ENCODE measurements around the gene PLPPR3.
"Not testable (repeated sequence)": the region's sequence is repeated elsewhere in the genome, so short reads cannot be mapped to it uniquely, and the experiment has no call there.

Gene PLPPR3

DNA sequence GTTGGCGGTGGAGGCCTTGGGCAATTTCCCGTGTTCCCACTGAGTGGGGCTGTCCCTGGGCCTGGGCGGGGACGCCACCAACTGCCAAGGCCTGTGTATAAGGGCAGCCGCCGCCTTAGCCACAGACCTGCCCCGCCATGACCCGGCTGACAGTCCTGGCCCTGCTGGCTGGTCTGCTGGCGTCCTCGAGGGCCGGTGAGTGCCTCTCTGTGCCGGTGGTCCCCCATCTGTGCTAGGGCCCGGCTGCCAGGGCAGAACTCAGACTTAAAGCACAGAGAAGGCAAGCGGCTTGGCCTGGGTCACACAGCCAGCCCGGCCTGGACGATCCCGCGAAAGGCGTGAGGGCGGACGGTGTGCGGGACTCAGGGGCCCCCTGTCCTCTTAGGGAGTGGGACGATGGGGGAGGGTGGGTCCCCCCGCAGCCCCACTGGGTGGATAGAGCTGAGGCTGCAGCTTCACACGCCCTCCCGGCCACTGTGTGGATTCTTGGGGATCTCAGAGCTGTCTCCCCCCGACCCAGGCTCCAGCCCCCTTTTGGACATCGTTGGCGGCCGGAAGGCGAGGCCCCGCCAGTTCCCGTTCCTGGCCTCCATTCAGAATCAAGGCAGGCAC, 6.1 kb upstream of the PLPPR3 start, which contains the start of gene AZU1:
AZU1 (plus strand) TSS at position 128 of the 612 bp plus-strand sequence; CDS start at position 138, 10 bp downstream.
- H3K36me3 ChIP-seq (ENCODE audit: control insufficient read depth, insufficient read depth, low read length): no peaks in the 10 kb centered on the region; the same call in 1 of the 2 replicates
- H3K4me1 ChIP-seq (ENCODE audit: control insufficient read depth, insufficient read depth, low read length): peaks cover 2% of the 10 kb centered on the region; the same call in 1 of the 2 replicates
- no peak for DNase-seq (ENCODE audit: low read depth, low spot score)
- H3K27ac ChIP-seq (ENCODE audit: low read length): no peak within 1 kb of the TSS
- no peaks in the 10 kb centered on the region for H3K9me3 ChIP-seq (ENCODE audit: control insufficient read depth, insufficient read depth, low read length)
- WGBS (ENCODE audit: insufficient coverage, insufficient read length): no CpG with 5 or more reads among the region's 33 CpGs
- no peaks in the 10 kb centered on the region for H3K27me3 ChIP-seq (ENCODE audit: control insufficient read depth, insufficient read depth, low read length)
- no peak within 1 kb of the TSS; the same call in 1 of the 2 replicates for H3K4me3 ChIP-seq (ENCODE audit: low read length)

GRCh38 chr19:827314-827709, 5.6 kb upstream of the PLPPR3 start:
- H3K36me3 ChIP-seq (ENCODE audit: control insufficient read depth, insufficient read depth, low read length): no peaks in the 10 kb centered on the region; the same call in 1 of the 2 replicates
- H3K27ac ChIP-seq (ENCODE audit: low read length): no peak overlapping the region
- no peaks in the 10 kb centered on the region for H3K27me3 ChIP-seq (ENCODE audit: control insufficient read depth, insufficient read depth, low read length)
- no CpG with 5 or more reads among the region's 11 CpGs for WGBS (ENCODE audit: insufficient coverage, insufficient read length)
- H3K4me1 ChIP-seq (ENCODE audit: control insufficient read depth, insufficient read depth, low read length): peaks cover 2% of the 10 kb centered on the region; the same call in 1 of the 2 replicates
- no peak for DNase-seq (ENCODE audit: low read depth, low spot score)
- H3K4me3 ChIP-seq (ENCODE audit: low read length): no peak overlapping the region; the same call in 1 of the 2 replicates
- no peaks in the 10 kb centered on the region for H3K9me3 ChIP-seq (ENCODE audit: control insufficient read depth, insufficient read depth, low read length)

DNA sequence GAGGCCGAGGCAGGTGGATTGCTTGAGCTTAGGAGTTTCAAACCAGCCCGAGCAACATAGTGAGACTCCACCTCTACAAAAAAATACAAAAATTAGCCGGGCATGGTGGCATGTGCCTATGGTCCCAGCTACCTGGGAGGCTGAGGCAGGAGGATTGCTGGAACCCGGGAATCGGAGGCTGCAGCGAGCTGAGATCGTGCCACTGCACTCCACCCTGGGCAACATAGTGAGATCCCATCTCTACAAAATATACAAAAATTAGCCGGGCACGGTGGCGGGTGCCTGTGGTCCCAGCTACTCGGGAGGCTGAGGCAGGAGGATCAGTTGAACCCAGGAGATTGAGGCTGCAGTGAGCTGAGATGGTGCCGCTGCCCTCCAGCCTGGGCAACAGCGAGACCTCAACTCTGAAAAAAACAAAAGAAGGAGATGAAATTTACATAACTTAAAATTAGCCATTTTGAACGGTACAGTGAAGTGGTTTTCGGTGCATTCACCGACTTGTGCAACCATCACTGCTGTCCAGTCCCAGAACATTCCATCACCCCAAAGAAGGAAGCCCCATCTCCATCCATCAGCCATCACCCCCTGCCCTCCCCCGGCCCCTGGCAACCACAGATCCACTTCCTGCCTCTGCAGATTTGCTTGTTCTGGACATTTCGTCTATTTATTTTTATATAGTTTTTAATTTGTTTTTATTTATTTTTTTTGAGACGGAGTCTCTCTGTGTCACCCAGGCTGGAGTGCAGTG, 4.3 kb upstream of the PLPPR3 start:
- no peaks in the 10 kb centered on the region for H3K27me3 ChIP-seq (ENCODE audit: control insufficient read depth, insufficient read depth, low read length)
- no peak overlapping the region for H3K4me3 ChIP-seq (ENCODE audit: low read length)
- H3K9me3 ChIP-seq (ENCODE audit: control insufficient read depth, insufficient read depth, low read length): no peaks in the 10 kb centered on the region
- H3K4me1 ChIP-seq (ENCODE audit: control insufficient read depth, insufficient read depth, low read length): peaks cover 2% of the 10 kb centered on the region; the same call in 1 of the 2 replicates
- no peak for DNase-seq (ENCODE audit: low read depth, low spot score)
- no CpG with 5 or more reads among the region's 19 CpGs for WGBS (ENCODE audit: insufficient coverage, insufficient read length)
- no peaks in the 10 kb centered on the region; the same call in 1 of the 2 replicates for H3K36me3 ChIP-seq (ENCODE audit: control insufficient read depth, insufficient read depth, low read length)
- no peak overlapping the region for H3K27ac ChIP-seq (ENCODE audit: low read length)

GRCh38 chr19:824885-825284, 3.1 kb upstream of the PLPPR3 start:
- Histone ChIP-seq H3K4me1 (ENCODE audit: control insufficient read depth, insufficient read depth, low read length) (peaks cover 2% of the 10 kb centered on the region; the same call in 1 of the 2 replicates), H3K27me3 (ENCODE audit: control insufficient read depth, insufficient read depth, low read length) (no peaks in the 10 kb centered on the region), H3K27ac (ENCODE audit: low read length) (no peak overlapping the region), H3K36me3 (ENCODE audit: control insufficient read depth, insufficient read depth, low read length) (no peaks in the 10 kb centered on the region; the same call in 1 of the 2 replicates), H3K4me3 (ENCODE audit: low read length) (no peak overlapping the region), H3K9me3 (ENCODE audit: control insufficient read depth, insufficient read depth, low read length) (no peaks in the 10 kb centered on the region)
- no peak for DNase-seq (ENCODE audit: low read depth, low spot score)
- WGBS (ENCODE audit: insufficient coverage, insufficient read length): no CpG with 5 or more reads among the region's 15 CpGs

DNA sequence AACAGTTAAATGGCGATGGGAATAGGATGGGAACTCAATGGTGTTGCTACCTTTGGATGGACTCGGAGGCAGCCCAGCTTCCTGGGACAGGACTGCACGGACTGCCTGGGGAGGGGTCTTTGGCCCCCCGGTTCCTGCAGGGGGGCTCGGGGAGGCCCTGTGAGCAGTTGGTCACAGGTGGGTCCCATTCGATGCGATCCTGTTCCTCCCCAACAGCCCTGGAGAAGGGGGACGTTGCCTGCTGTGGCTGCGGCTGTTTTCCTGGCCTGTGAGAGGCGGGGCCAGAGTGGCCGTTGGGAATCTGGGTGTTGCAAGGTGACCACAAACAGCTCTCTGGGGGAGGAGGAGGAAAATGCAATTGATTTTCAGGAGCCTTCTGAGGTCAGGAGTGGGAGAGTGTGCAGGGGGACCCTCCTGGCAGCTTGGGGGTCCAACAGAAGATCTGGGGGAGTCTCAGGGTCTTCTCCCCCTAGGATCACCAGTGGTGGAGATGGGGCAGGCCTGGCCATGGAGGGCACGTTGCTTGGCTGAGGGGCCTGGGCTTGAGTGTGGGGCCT, 1.9 kb upstream of the PLPPR3 start:
- H3K9me3 ChIP-seq (ENCODE audit: control insufficient read depth, insufficient read depth, low read length): no peaks in the 10 kb centered on the region
- no peak overlapping the region for H3K27ac ChIP-seq (ENCODE audit: low read length)
- peaks cover 2% of the 10 kb centered on the region; the same call in 1 of the 2 replicates for H3K4me1 ChIP-seq (ENCODE audit: control insufficient read depth, insufficient read depth, low read length)
- WGBS (ENCODE audit: insufficient coverage, insufficient read length): no CpG with 5 or more reads among the region's 12 CpGs
- H3K4me3 ChIP-seq (ENCODE audit: low read length): no peak overlapping the region
- H3K36me3 ChIP-seq (ENCODE audit: control insufficient read depth, insufficient read depth, low read length): no peaks in the 10 kb centered on the region; the same call in 1 of the 2 replicates
- no peaks in the 10 kb centered on the region for H3K27me3 ChIP-seq (ENCODE audit: control insufficient read depth, insufficient read depth, low read length)
- no peak for DNase-seq (ENCODE audit: low read depth, low spot score)

DNA sequence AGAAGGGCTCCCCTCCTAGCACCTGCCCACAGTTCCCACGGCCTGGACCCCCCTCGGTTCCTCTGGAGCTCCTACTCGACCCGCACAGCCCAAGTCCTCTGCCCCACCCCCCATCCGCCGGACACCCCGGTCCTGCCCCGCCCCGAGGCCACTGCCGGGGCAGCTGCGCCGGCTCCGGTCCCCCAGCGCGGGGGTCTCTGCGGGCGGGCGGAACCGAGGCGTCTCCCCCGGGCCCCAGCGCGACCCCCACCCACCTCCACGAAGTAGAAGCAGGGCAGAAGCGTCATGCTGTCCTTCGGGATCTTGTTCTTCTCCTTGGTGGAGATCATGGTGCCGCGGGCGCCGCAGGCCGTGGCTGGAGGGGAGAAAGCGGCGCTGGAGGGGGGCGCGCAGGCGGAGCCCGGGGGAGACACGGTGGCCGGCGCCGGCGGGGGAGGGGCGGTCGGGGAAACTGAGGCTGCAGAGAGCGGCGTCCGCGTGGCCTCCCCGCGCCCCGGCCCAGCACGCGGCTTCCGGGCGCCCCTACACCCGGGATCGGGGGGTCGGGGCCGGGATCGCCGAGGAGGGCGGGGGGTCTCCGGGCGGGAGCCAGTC, 427 bp downstream of the PLPPR3 start:
- no CpG with 5 or more reads among the region's 64 CpGs for WGBS (ENCODE audit: insufficient coverage, insufficient read length)
- no peak overlapping the region for H3K27ac ChIP-seq (ENCODE audit: low read length)
- H3K27me3 ChIP-seq (ENCODE audit: control insufficient read depth, insufficient read depth, low read length): no peaks in the 10 kb centered on the region
- DNase-seq (ENCODE audit: low read depth, low spot score): no peak
- no peaks in the 10 kb centered on the region for H3K9me3 ChIP-seq (ENCODE audit: control insufficient read depth, insufficient read depth, low read length)
- H3K4me1 ChIP-seq (ENCODE audit: control insufficient read depth, insufficient read depth, low read length): peaks cover 2% of the 10 kb centered on the region; the same call in 1 of the 2 replicates
- H3K4me3 ChIP-seq (ENCODE audit: low read length): peak overlapping the region; percentile 72
- no peaks in the 10 kb centered on the region; the same call in 1 of the 2 replicates for H3K36me3 ChIP-seq (ENCODE audit: control insufficient read depth, insufficient read depth, low read length)

GRCh38 chr19:820212-820611, 1.5 kb downstream of the PLPPR3 start:
- H3K27me3 ChIP-seq (ENCODE audit: control insufficient read depth, insufficient read depth, low read length); DNase-seq (ENCODE audit: low read depth, low spot score); H3K27ac ChIP-seq (ENCODE audit: low read length); H3K36me3 ChIP-seq (ENCODE audit: control insufficient read depth, insufficient read depth, low read length); H3K9me3 ChIP-seq (ENCODE audit: control insufficient read depth, insufficient read depth, low read length); H3K4me3 ChIP-seq (ENCODE audit: low read length); H3K4me1 ChIP-seq (ENCODE audit: control insufficient read depth, insufficient read depth, low read length): not testable (repeated sequence)
- no CpG with 5 or more reads among the region's 5 CpGs for WGBS (ENCODE audit: insufficient coverage, insufficient read length)

GRCh38 chr19:816500-816857, 5.3 kb downstream of the PLPPR3 start:
- Histone ChIP-seq H3K4me3 (ENCODE audit: low read length) (no peak overlapping the region), H3K9me3 (ENCODE audit: control insufficient read depth, insufficient read depth, low read length) (no peaks in the 10 kb centered on the region), H3K27ac (ENCODE audit: low read length) (no peak overlapping the region), H3K4me1 (ENCODE audit: control insufficient read depth, insufficient read depth, low read length) (no peaks in the 10 kb centered on the region; the same call in 1 of the 2 replicates), H3K27me3 (ENCODE audit: control insufficient read depth, insufficient read depth, low read length) (no peaks in the 10 kb centered on the region), H3K36me3 (ENCODE audit: control insufficient read depth, insufficient read depth, low read length) (peaks cover 26% of the 10 kb centered on the region)
- no peak for DNase-seq (ENCODE audit: low read depth, low spot score)
- WGBS (ENCODE audit: insufficient coverage, insufficient read length): 100% methylated on average over 2 of the region's 2 CpGs

DNA sequence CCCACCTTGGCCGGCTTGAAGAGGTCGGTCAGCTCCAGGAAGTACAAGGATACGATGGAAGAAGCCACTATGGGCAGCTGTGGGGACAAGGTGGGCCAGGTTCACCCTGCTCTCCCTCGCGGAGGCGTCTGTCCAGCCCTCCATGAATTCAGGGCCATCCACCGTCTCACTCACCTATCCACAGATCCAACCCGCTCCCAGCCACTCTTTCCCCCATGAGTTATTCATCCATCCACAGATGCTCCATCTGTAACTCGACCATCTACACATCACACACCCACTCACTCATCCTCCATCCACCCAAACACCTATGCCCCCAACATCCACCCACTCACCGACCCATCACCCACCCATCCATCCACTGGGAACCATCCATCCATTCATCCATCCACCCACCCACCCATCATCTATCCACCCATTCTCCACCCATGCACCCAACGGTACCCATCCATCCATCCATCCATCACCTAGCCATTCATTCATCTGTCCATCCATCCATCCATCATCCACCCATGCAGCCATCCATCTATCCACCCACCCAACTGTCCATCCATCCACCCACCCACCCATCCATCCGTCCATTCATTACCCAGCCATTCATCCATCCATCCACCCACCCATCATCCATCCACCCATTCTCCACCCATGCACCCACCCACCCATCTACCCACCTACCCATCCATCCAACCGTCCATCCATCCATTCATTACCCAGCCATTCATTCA, 5.8 kb downstream of the PLPPR3 start:
- Histone ChIP-seq H3K4me3 (ENCODE audit: low read length) (no peak overlapping the region), H3K27ac (ENCODE audit: low read length) (no peak overlapping the region), H3K36me3 (ENCODE audit: control insufficient read depth, insufficient read depth, low read length) (peaks cover 27% of the 10 kb centered on the region), H3K9me3 (ENCODE audit: control insufficient read depth, insufficient read depth, low read length) (no peaks in the 10 kb centered on the region), H3K4me1 (ENCODE audit: control insufficient read depth, insufficient read depth, low read length) (no peaks in the 10 kb centered on the region; the same call in 1 of the 2 replicates), H3K27me3 (ENCODE audit: control insufficient read depth, insufficient read depth, low read length) (no peaks in the 10 kb centered on the region)
- WGBS (ENCODE audit: insufficient coverage, insufficient read length): 100% methylated on average over 2 of the region's 13 CpGs
- DNase-seq (ENCODE audit: low read depth, low spot score): no peak
